Breast epithelium (tissue), 3 donors: ENCODE measurements around the gene HBB.

Experiments
- CTCF ChIP-seq, 3 donors: fragments of 450-650 bp; IDR thresholded peaks; one replicate each; pipeline ENCODE4 v1.5.1; 2016 to 2017; ENCODE audit warnings: antibody characterized with exemption in 3 of 3, mild to moderate bottlenecking in 3 of 3, moderate library complexity in 3 of 3
- POLR2A ChIP-seq: fragments of 450-650 bp; IDR thresholded peaks from one replicate; pipeline ENCODE4 v1.6.1; 2016; ENCODE audit warnings: antibody characterized with exemption, mild to moderate bottlenecking, moderate library complexity
- POLR2AphosphoS5 ChIP-seq, 3 donors: sonication (generic); formaldehyde crosslinking; IDR thresholded peaks; one replicate each; pipeline ENCODE4 v1.6.1; 2017; ENCODE audit warnings: antibody characterized with exemption in 3 of 3

GRCh38 chr11:5224538-5225479 lies 2.1 kb downstream of the HBB start:
- TF ChIP-seq POLR2A (no peak), CTCF (IDR thresholded peaks at IDR 0.05) (no peak), POLR2AphosphoS5 (IDR thresholded peaks at IDR 0.05) (no peak)
